NB4 (cell line): ENCODE data around the gene ISG15.

ENCODE experiments used
- DNase-seq: peaks from one replicate; pipeline ENCODE4 v3.0.0; 2010; ENCODE audit warnings: low read depth
- H3K4me3 ChIP-seq: one replicate; pipeline ENCODE4 v1.5.1; 2011; ENCODE audit warnings: mild to moderate bottlenecking, low read depth, low read length, moderate library complexity
- CTCF ChIP-seq: IDR thresholded peaks from one replicate; pipeline ENCODE4 v1.5.1; 2012; ENCODE audit warnings: low read depth, low read length
- MAX ChIP-seq: IDR thresholded peaks from 2 replicates; pipeline ENCODE4 v1.6.1; 2011; ENCODE audit warnings: low read depth, low read length
- MYC ChIP-seq: IDR thresholded peaks from 2 replicates; pipeline ENCODE4 v1.6.1; 2011; ENCODE audit warnings: low read depth, low read length
- POLR2A ChIP-seq: IDR thresholded peaks from 2 replicates; pipeline ENCODE4 v1.6.1; 2011; ENCODE audit warnings: mild to moderate bottlenecking; ENCODE audit not compliant: insufficient read length; ENCODE audit errors: extremely low read depth

ISG15 gene

GRCh38 chr1:1062348-1063163 is 49.3 kb downstream of the ISG15 start:
- TF ChIP-seq MAX (no peak), POLR2A (no peak), MYC (no peak), CTCF (no peak)
- no peak overlapping the region for H3K4me3 ChIP-seq
- no peak for DNase-seq

GRCh38 chr1:1063261-1063944 is 50.1 kb downstream of the ISG15 start:
- no peak overlapping the region for H3K4me3 ChIP-seq
- TF ChIP-seq POLR2A (no peak), CTCF (no peak), MAX (peak; percentile 7; the same call in 1 of the 2 replicates), MYC (no peak)
- peak; percentile 42 for DNase-seq
